Prostate gland (tissue), 2 donors: ENCODE data around the gene G6PD. TPM values are rescaled to one million over a fixed set of nuclear protein-coding genes. Genes with fewer than 3 reads are reported as not detected.

Source experiments
- DNase-seq: peaks from one replicate; pipeline ENCODE4 v3.0.0-alpha.2; 2019; ENCODE audit warnings: low spot score
- H3K27ac ChIP-seq, 2 donors: fragments of 200-600 bp; sonication (generic); 2 replicates each; pipeline ENCODE4 v1.5.1; 2017 to 2019
- H3K27me3 ChIP-seq: fragments of 200-600 bp; sonication (generic); replicated peaks from 2 replicates; pipeline ENCODE4 v1.5.1; 2019; ENCODE audit not compliant: insufficient read depth
- H3K36me3 ChIP-seq, 2 donors: fragments of 200-600 bp; sonication (generic); 1 replicate in 1 of 2; 2 replicates in 1 of 2; pipeline versions ENCODE4 v1.5.1 to v1.8.1; 2017 to 2019
- H3K4me1 ChIP-seq: fragments of 200-600 bp; sonication (generic); replicated peaks from 2 replicates; pipeline ENCODE4 v1.5.1; 2019
- H3K4me3 ChIP-seq, 2 donors: fragments of 200-600 bp; sonication (generic); 2 replicates each; pipeline ENCODE4 v1.5.1; 2017 to 2019
- H3K9me3 ChIP-seq: fragments of 200-600 bp; sonication (generic); 2 replicates; pipeline ENCODE4 v1.5.1; 2017
- CTCF ChIP-seq, 4 experiments: fragments of 200-600 bp in 2 of 4; fragments of 450-650 bp in 2 of 4; sonication (generic) in 2 of 4; IDR thresholded peaks; 1 replicate in 3 of 4; 2 replicates in 1 of 4; pipeline ENCODE4 v1.5.1; 2016 to 2019; ENCODE audit warnings: antibody characterized with exemption in 4 of 4, mild to moderate bottlenecking in 2 of 4, moderate library complexity in 2 of 4
- POLR2A ChIP-seq: fragments of 450-650 bp; IDR thresholded peaks from one replicate; pipeline ENCODE4 v1.6.1; 2016; ENCODE audit warnings: antibody characterized with exemption, mild to moderate bottlenecking
- POLR2AphosphoS5 ChIP-seq: sonication (generic); formaldehyde crosslinking; IDR thresholded peaks from one replicate; pipeline ENCODE4 v1.6.1; 2017; ENCODE audit warnings: antibody characterized with exemption
- WGBS: methylation state at CpG from one replicate; pipeline ENCODE4 v1.1.5; 2018; 5-methylcytosine and 5-hydroxymethylcytosine counted together
- intact Hi-C: fragments of 100-400 bp; cut with DNase I; formaldehyde crosslinking; loops from one replicate; pipeline ENCODE4 v1.14.2; 2022
- total RNA-seq, 2 donors: library from RNA; depleted of rRNA; stranded (reverse); fragments of >200 nt; gene quantifications; one replicate each; pipeline ENCODE4 v1.1.0, GENCODE V29; 2016

Gene G6PD
- total RNA-seq, 2 donors from 2014 or later: 27.9 to 300 TPM

DNA sequence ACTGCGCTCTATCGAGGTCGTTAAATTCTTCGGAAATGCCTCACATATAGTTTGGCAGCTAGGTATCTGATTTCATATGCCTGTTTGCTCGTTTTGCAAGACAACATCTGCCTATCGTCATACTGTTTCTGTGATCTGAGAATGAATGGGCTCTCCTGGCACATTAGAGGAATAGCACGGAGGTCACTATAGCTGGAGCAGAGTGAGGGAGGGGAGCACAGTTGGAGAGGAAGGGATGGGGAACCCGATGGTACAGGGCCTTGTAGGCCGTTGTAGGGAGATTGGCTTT lies 1.3 kb upstream of the G6PD start:
- WGBS: 0% methylated on average over 9 of the region's 9 CpGs
- Histone ChIP-seq H3K36me3 (no peaks in the 10 kb centered on the region), H3K27ac (peak overlapping the region; percentile 81 to 82), H3K4me1 (no peaks in the 10 kb centered on the region), H3K27me3 (no peaks in the 10 kb centered on the region), H3K9me3 (no peaks in the 10 kb centered on the region), H3K4me3 (peak overlapping the region; percentile 58 to 64)
- no peak for DNase-seq
- TF ChIP-seq POLR2A: no peak
- no peak for TF ChIP-seq POLR2AphosphoS5
- TF ChIP-seq CTCF (IDR thresholded peaks at IDR 0.05): no peak
- intact Hi-C loops: no loop called here

- Histone ChIP-seq H3K4me3 (peak within 1 kb of the TSS; percentile 58 to 64), H3K36me3 (no peaks in the 10 kb centered on the region), H3K27me3 (no peaks in the 10 kb centered on the region), H3K9me3 (no peaks in the 10 kb centered on the region), H3K27ac (peak within 1 kb of the TSS; percentile 81 to 82), H3K4me1 (no peaks in the 10 kb centered on the region)
- peak; percentile 82 for DNase-seq
- TF ChIP-seq POLR2AphosphoS5 (peak; percentile 41), CTCF (IDR thresholded peaks at IDR 0.05) (no peak)
- intact Hi-C loops: no loop called here
- 0% methylated on average over 25 of the region's 69 CpGs for WGBS
These were observed 790 bp upstream of the G6PD start, which contains the start of gene IKBKG for GRCh38 chrX:154547245-154548027. TSS of gene IKBKG (plus strand) at chrX:154547620. CDS start at chrX:154552003, 4,383 bp downstream.

- Histone ChIP-seq H3K27me3 (no peaks in the 10 kb centered on the region), H3K36me3 (no peaks in the 10 kb centered on the region), H3K27ac (no peak overlapping the region), H3K4me3 (no peak overlapping the region), H3K9me3 (no peaks in the 10 kb centered on the region), H3K4me1 (no peaks in the 10 kb centered on the region)
- intact Hi-C loops: no loop called here
- no peak for TF ChIP-seq CTCF (IDR thresholded peaks at IDR 0.05)
- TF ChIP-seq POLR2AphosphoS5: no peak
- no peak for DNase-seq
- 94% methylated on average over 9 of the region's 17 CpGs for WGBS
These were observed 872 bp downstream of the G6PD start for GRCh38 chrX:154545673-154546274.

DNA sequence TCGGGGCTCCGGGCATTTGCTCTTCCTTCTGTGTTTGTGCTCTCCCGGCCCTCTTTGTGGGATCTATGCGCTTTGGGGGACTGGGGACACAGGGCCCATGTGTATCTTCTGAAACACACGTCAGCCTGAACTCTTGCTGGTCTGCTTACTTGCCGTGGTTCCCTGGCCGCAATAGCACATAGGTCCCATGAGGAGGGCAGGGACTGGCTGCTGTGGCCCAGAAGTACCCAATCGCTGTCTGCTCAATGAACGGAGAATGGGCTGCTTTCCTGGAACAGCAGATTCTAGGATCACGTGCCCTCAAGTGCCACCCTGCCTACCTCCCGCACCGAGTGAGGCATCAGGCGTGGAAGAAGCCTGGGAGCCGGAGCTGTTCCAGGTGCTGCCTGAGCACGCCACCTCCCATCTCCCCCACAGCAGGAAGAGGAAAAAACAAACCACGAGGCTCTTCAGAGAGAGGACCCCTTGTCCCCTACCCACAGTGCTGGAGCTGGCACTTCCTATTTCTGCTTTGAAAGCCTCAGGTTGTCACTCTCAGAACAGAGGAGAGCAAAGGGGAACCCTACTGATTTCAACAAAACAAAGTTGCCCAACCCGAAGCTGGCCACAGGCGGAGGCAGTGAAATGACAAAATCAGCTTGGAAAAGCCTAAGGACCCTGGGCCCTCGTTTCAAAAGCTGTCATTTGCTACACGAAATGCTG lies 3.8 kb downstream of the G6PD start:
- Histone ChIP-seq H3K36me3 (no peaks in the 10 kb centered on the region), H3K4me1 (no peaks in the 10 kb centered on the region), H3K9me3 (no peaks in the 10 kb centered on the region), H3K4me3 (no peak overlapping the region), H3K27ac (no peak overlapping the region), H3K27me3 (no peaks in the 10 kb centered on the region)
- 80% methylated on average over 17 of the region's 20 CpGs for WGBS
- no peak for DNase-seq
- TF ChIP-seq POLR2AphosphoS5 (no peak), POLR2A (no peak), CTCF (IDR thresholded peaks at IDR 0.05) (no peak)
- intact Hi-C loops: no loop called here
